ENCODE results near the gene CDK5. TPM values are rescaled to one million over a fixed set of nuclear protein-coding genes. Genes with fewer than 3 reads are reported as not detected.

CDK5 gene
- total and polyA plus RNA-seq, 9 of the 15 experiments (the other 6 are each of a cell fraction or from before 2014, with no cell fraction given), result 3.2 to 38.0 (median 27.5) TPM

GRCh38 chr7:151080522-151081169 lies 22.9 kb upstream of the CDK5 start, which contains the start of gene FASTK (continued):
- TF ChIP-seq AFF4 (CRISPR knock-in tag; IDR thresholded peaks at IDR 0.05), result peak; percentile 60; the same call in 1 of the 2 replicates
- no peak for TF ChIP-seq SETDB1 (IDR thresholded peaks at IDR 0.05; ENCODE audit: low read length)
- TF ChIP-seq ZNF146 (CRISPR knock-in tag; IDR thresholded peaks at IDR 0.05; ENCODE audit: unreplicated experiment), result no peak
- TF ChIP-seq ASH1L (IDR thresholded peaks at IDR 0.05; ENCODE audit: borderline replicate concordance, low read depth, partially characterized antibody), result no peak
- peak; percentile 73 for TF ChIP-seq RBM22 (IDR thresholded peaks at IDR 0.05; ENCODE audit: low read depth, low read length, poor library complexity, severe bottlenecking)
- TF ChIP-seq RB1 (IDR thresholded peaks at IDR 0.05; ENCODE audit: low read depth), result peak; percentile 99
- TF ChIP-seq USF1 (CRISPR knock-in tag; IDR thresholded peaks at IDR 0.05), result no peak
- TF ChIP-seq ZNF347 (CRISPR knock-in tag; IDR thresholded peaks at IDR 0.05; ENCODE audit: low read depth), result no peak
- peak; percentile 14; the same call in 1 of the 2 replicates for TF ChIP-seq ZSCAN32 (CRISPR knock-in tag; IDR thresholded peaks at IDR 0.05)
- TF ChIP-seq DEAF1 (CRISPR knock-in tag; IDR thresholded peaks at IDR 0.05), result peak; percentile 97
- TF ChIP-seq GABPA (tag; conservative IDR thresholded peaks at IDR 0.05; ENCODE audit: low read depth), result no peak
- no peak; a peak in 1 of 4 replicates for TF ChIP-seq MLX (CRISPR knock-in tag; conservative IDR thresholded peaks at IDR 0.05)
- TF ChIP-seq BRF1 (IDR thresholded peaks at IDR 0.05; ENCODE audit: borderline replicate concordance, extremely low read depth, insufficient read length), result no peak
- TF ChIP-seq ZNF507 (tag; conservative IDR thresholded peaks at IDR 0.05), result no peak
- TF ChIP-seq ZFP30 (CRISPR knock-in tag; IDR thresholded peaks at IDR 0.05; ENCODE audit: borderline replicate concordance), result no peak
- peak; percentile 76 for TF ChIP-seq ATF7 (IDR thresholded peaks at IDR 0.05)
- no peak for TF ChIP-seq CREBBP (IDR thresholded peaks at IDR 0.05; ENCODE audit: low read depth, low read length)
- no peak for TF ChIP-seq SIRT6 (IDR thresholded peaks at IDR 0.05; ENCODE audit: low read depth, low read length)
- peak; percentile 71; the same call in 1 of the 2 replicates for TF ChIP-seq PML (IDR thresholded peaks at IDR 0.05; ENCODE audit: low read length)
- TF ChIP-seq SMAD1 (IDR thresholded peaks at IDR 0.05; ENCODE audit: low read depth, low read length, partially characterized antibody), result peak; percentile 59
- TF ChIP-seq POLR2A (conservative IDR thresholded peaks at IDR 0.05), result peak; percentile 95

Measured in K562 (cell line).